ENCODE results near the gene CCDC160. TPM values are rescaled to one million over a fixed set of nuclear protein-coding genes. Genes with fewer than 3 reads are reported as not detected.

Gene CCDC160
- total and polyA plus RNA-seq, 2 of the 8 experiments (the other 6 are each of a cell fraction or from before 2014, with no cell fraction given), result 0.92 to 2.6 TPM

DNA sequence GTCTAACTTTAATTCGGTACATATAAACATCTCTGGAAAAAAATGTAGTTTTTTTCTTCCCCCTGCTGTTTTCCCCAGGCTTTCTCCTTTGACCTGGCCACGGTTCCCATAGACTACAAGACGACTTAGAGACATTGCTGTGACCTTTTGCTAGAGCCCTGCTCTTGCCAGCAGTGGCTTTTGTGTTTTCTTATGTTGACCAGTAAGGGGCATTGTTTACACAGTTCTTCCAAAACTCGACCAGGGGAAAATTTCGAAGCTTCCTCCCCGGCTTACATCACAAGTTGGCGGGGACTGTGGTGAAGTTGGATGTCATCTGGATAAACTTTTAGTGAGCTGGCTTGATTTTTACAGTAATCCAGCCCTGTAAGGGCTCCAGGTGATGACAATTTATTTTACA, 9.3 kb downstream of the CCDC160 start:
- no peak overlapping the region for H3K4ac ChIP-seq (replicated peaks; ENCODE audit: insufficient read length, low read depth, low read length)
- CTCF ChIA-PET (ENCODE audit: partially characterized antibody), result interaction anchor here (0.6 to 3.3 kb wide), 5 partner anchors 10 to 93 kb away, joined by 3 to 11 read pairs (median 4); no protein-coding TSS in a partner anchor
- H4K91ac ChIP-seq (replicated peaks; ENCODE audit: insufficient read length, low read length), result no peak overlapping the region
- H3K36me3 ChIP-seq (ENCODE audit: control insufficient read depth in 2 of 4, insufficient read depth in 4 of 4, low read length in 3 of 4), result peaks cover 0 to 7% (median 0%) of the 10 kb centered on the region in 4 experiments; a peak in 2 of 8 replicates
- H3K18ac ChIP-seq (ENCODE audit: extremely low read depth, low read length), result no peak overlapping the region
- H2BK12ac ChIP-seq (ENCODE audit: low read depth, low read length), result no peak overlapping the region
- 46% methylated on average over 7 of the region's 7 CpGs; no CpG with 5 or more reads in 1 of the 2 experiments for WGBS, 2 experiments (ENCODE audit: extremely low coverage in 1 of 2, insufficient coverage in 1 of 2, insufficient read length in 1 of 2, insufficient replicate concordance in 2 of 2, low coverage in 1 of 2, low lambda C conversion rate in 2 of 2, missing lambda C conversion rate in 1 of 2)
- peaks cover 0 to 3% (median 1%) of the 10 kb centered on the region in 4 experiments; a peak in 1 of 7 replicates for H3K4me1 ChIP-seq (replicated peaks in 1 of 4; ENCODE audit: control insufficient read depth in 3 of 4, insufficient read depth in 4 of 4, low read length in 3 of 4)
- peak; percentile 93 for FAIRE-seq
- H2BK120ac ChIP-seq (replicated peaks; ENCODE audit: low read depth, low read length), result no peak overlapping the region
- no peak for DNase-seq (ENCODE audit: low read depth in 1 of 2, low spot score in 2 of 2)
- H3K23me2 ChIP-seq (ENCODE audit: low read depth, low read length), result no peaks in the 10 kb centered on the region
- H3K79me1 ChIP-seq (ENCODE audit: low read depth, low read length), result no peaks in the 10 kb centered on the region
- H4K20me1 ChIP-seq (replicated peaks in 1 of 2; ENCODE audit: control insufficient read depth in 1 of 2, insufficient read depth in 2 of 2, low read length in 2 of 2), result no peaks in the 10 kb centered on the region
- no peak overlapping the region for H2BK5ac ChIP-seq (ENCODE audit: low read depth, low read length)
- H3K9ac ChIP-seq (replicated peaks in 1 of 4; ENCODE audit: extremely low read depth in 1 of 4, low read depth in 3 of 4, low read length in 3 of 4), result no peak overlapping the region
- H3K4me3 ChIP-seq (ENCODE audit: extremely low read depth in 1 of 4, insufficient read depth in 2 of 4, low read depth in 3 of 4, low read length in 4 of 4), result no peak overlapping the region
- H3K14ac ChIP-seq (ENCODE audit: insufficient read length), result no peak overlapping the region
- H4K5ac ChIP-seq (ENCODE audit: insufficient read length, low read depth, low read length), result no peak overlapping the region
- POLR2A ChIA-PET (ENCODE audit: partially characterized antibody), result no interaction called here
- no peak overlapping the region for H2AK5ac ChIP-seq (ENCODE audit: low read depth, low read length)
- H3K27me3 ChIP-seq (replicated peaks in 1 of 4; ENCODE audit: control insufficient read depth in 3 of 4, extremely low read depth in 1 of 4, insufficient read depth in 3 of 4, low read length in 3 of 4), result no peaks in the 10 kb centered on the region
- no peak overlapping the region for H4K8ac ChIP-seq (ENCODE audit: extremely low read depth, insufficient read depth, low read length)
- H3K9me3 ChIP-seq (ENCODE audit: insufficient read depth in 2 of 2, low read depth in 1 of 2, low read length in 1 of 2), result no peaks in the 10 kb centered on the region
- H3K23ac ChIP-seq (ENCODE audit: insufficient read length), result no peak overlapping the region
- no peak overlapping the region for H2AFZ ChIP-seq (ENCODE audit: low read length)
- no peak overlapping the region for H3K4me2 ChIP-seq (ENCODE audit: insufficient read depth in 1 of 2, low read depth in 2 of 2, low read length in 2 of 2)
- H2BK15ac ChIP-seq (ENCODE audit: low read length), result no peak overlapping the region
- no peak overlapping the region for H3K27ac ChIP-seq (ENCODE audit: low read depth, low read length)
- no peak overlapping the region for H3K56ac ChIP-seq (replicated peaks; ENCODE audit: insufficient read length, low read depth, low read length)
- no peaks in the 10 kb centered on the region for H3K79me2 ChIP-seq (ENCODE audit: control insufficient read depth in 1 of 2, insufficient read depth in 2 of 2, low read length in 2 of 2)
- H2BK20ac ChIP-seq (ENCODE audit: low read length), result no peak overlapping the region
- TF ChIP-seq POLR2AphosphoS5 (IDR thresholded peaks at IDR 0.05; ENCODE audit: low read depth, low read length) (no peak), SP4 (IDR thresholded peaks at IDR 0.05; ENCODE audit: low read length) (no peak), FOSL1 (IDR thresholded peaks at IDR 0.05; ENCODE audit: insufficient read depth, low read depth, low read length) (no peak), EGR1 (IDR thresholded peaks at IDR 0.05; ENCODE audit: borderline replicate concordance, low read depth, low read length) (no peak), RAD21 (IDR thresholded peaks at IDR 0.05 in 1 of 2, conservative IDR thresholded peaks at IDR 0.05 in 1 of 2; ENCODE audit: low read depth in 2 of 2, low read length in 2 of 2) (peak; percentile 36 to 38; a peak in 3 of 4 replicates), SIN3A (conservative IDR thresholded peaks at IDR 0.05 in 1 of 2, IDR thresholded peaks at IDR 0.05 in 1 of 2; ENCODE audit: low read depth in 1 of 2, low read length in 2 of 2) (no peak), HDAC2 (IDR thresholded peaks at IDR 0.05; ENCODE audit: borderline replicate concordance in 1 of 2, low read depth in 2 of 2, low read length in 2 of 2) (no peak), BCL11A (IDR thresholded peaks at IDR 0.05; ENCODE audit: low read depth in 2 of 2, low read length in 2 of 2) (no peak), TEAD4 (IDR thresholded peaks at IDR 0.05; ENCODE audit: low read depth, low read length) (no peak), BRCA1 (IDR thresholded peaks at IDR 0.05; ENCODE audit: low read depth, low read length) (no peak), HDAC6 (IDR thresholded peaks at IDR 0.05; ENCODE audit: low read depth, low read length) (no peak)

Data from H1 (cell line).